Parathyroid adenoma (tissue), 2 donors: ENCODE measurements around the gene ZCCHC24.
A peak's percentile ranks its signal among the peaks of the same experiment; 100 is the strongest.

Experiments used
- H2AFZ ChIP-seq: fragments of 300-600 bp; sonication (generic); one replicate; pipeline ENCODE4 v1.7.0; 2017; ENCODE audit warnings: antibody characterized with exemption, mild to moderate bottlenecking
- H3K27ac ChIP-seq: fragments of 300-600 bp; sonication (generic); one replicate; pipeline ENCODE4 v1.7.0; 2017
- H3K27me3 ChIP-seq: fragments of 300-600 bp; sonication (generic); one replicate; pipeline ENCODE4 v1.7.0; 2017; ENCODE audit warnings: low read length; ENCODE audit not compliant: control insufficient read depth, insufficient read depth
- H3K36me3 ChIP-seq: fragments of 300-600 bp; sonication (generic); one replicate; pipeline ENCODE4 v1.7.0; 2017; ENCODE audit warnings: low read length; ENCODE audit not compliant: control insufficient read depth, insufficient read depth
- H3K4me1 ChIP-seq: fragments of 300-600 bp; sonication (generic); one replicate; pipeline ENCODE4 v1.7.0; 2017; ENCODE audit warnings: control low read depth
- H3K4me2 ChIP-seq: fragments of 300-600 bp; sonication (generic); one replicate; pipeline ENCODE4 v1.7.0; 2017; ENCODE audit warnings: low read length
- H3K4me3 ChIP-seq: fragments of 300-600 bp; sonication (generic); one replicate; pipeline ENCODE4 v1.7.0; 2017; ENCODE audit warnings: low read depth, low read length
- H3K79me2 ChIP-seq: fragments of 300-600 bp; sonication (generic); one replicate; pipeline ENCODE4 v1.7.0; 2017; ENCODE audit warnings: control low read depth
- H3K9ac ChIP-seq: fragments of 300-600 bp; sonication (generic); one replicate; pipeline ENCODE4 v1.7.0; 2017; ENCODE audit warnings: mild to moderate bottlenecking
- H3K9me3 ChIP-seq: fragments of 300-600 bp; sonication (generic); one replicate; pipeline ENCODE4 v1.7.0; 2017; ENCODE audit warnings: low read length; ENCODE audit not compliant: control insufficient read depth
- CTCF ChIP-seq: fragments of 300-600 bp; sonication (generic); IDR thresholded peaks from one replicate; pipeline ENCODE4 v1.7.0; 2017; ENCODE audit warnings: antibody characterized with exemption, mild to moderate bottlenecking
- donor health status: primary hyperparathyroidism.

Gene ZCCHC24

GRCh38 chr10:79407811-79408795, 37.3 kb downstream of the ZCCHC24 start:
- Histone ChIP-seq H3K4me1 (peaks cover 31% of the 10 kb centered on the region), H3K4me2 (no peak overlapping the region), H3K79me2 (peaks cover 3% of the 10 kb centered on the region), H3K9me3 (no peaks in the 10 kb centered on the region), H3K36me3 (no peaks in the 10 kb centered on the region), H2AFZ (no peak overlapping the region), H3K9ac (no peak overlapping the region), H3K4me3 (no peak overlapping the region), H3K27ac (no peak overlapping the region), H3K27me3 (no peaks in the 10 kb centered on the region)
- no peak for TF ChIP-seq CTCF

- Histone ChIP-seq H3K27me3 (no peaks in the 10 kb centered on the region), H3K27ac (no peak overlapping the region), H3K9ac (no peak overlapping the region), H3K79me2 (no peaks in the 10 kb centered on the region), H3K9me3 (no peaks in the 10 kb centered on the region), H3K4me2 (no peak overlapping the region), H2AFZ (no peak overlapping the region), H3K4me3 (no peak overlapping the region), H3K36me3 (no peaks in the 10 kb centered on the region), H3K4me1 (peaks cover 31% of the 10 kb centered on the region)
- TF ChIP-seq CTCF: no peak
Measured at GRCh38 chr10:79407423-79407796, 38.0 kb downstream of the ZCCHC24 start.

GRCh38 chr10:79406683-79407422, 38.6 kb downstream of the ZCCHC24 start:
- Histone ChIP-seq H3K36me3 (no peaks in the 10 kb centered on the region), H3K9ac (no peak overlapping the region), H2AFZ (no peak overlapping the region), H3K27me3 (no peaks in the 10 kb centered on the region), H3K4me2 (no peak overlapping the region), H3K4me3 (no peak overlapping the region), H3K79me2 (no peaks in the 10 kb centered on the region), H3K27ac (no peak overlapping the region), H3K9me3 (no peaks in the 10 kb centered on the region), H3K4me1 (peaks cover 31% of the 10 kb centered on the region)
- TF ChIP-seq CTCF: no peak

GRCh38 chr10:79405995-79406515, 39.4 kb downstream of the ZCCHC24 start:
- Histone ChIP-seq H3K4me2 (peak overlapping the region; percentile 52), H3K79me2 (no peaks in the 10 kb centered on the region), H2AFZ (peak overlapping the region; percentile 71), H3K27me3 (no peaks in the 10 kb centered on the region), H3K4me3 (no peak overlapping the region), H3K9me3 (no peaks in the 10 kb centered on the region), H3K36me3 (no peaks in the 10 kb centered on the region), H3K9ac (no peak overlapping the region), H3K4me1 (peaks cover 31% of the 10 kb centered on the region), H3K27ac (peak overlapping the region; percentile 3)
- no peak for TF ChIP-seq CTCF
